Gastrocnemius medialis (tissue), 4 donors: ENCODE data around the gene BRAT1.

Source experiments
- CTCF ChIP-seq, 5 experiments: fragments of 450-650 bp in 3 of 5; fragments of 200-600 bp in 2 of 5; sonication (generic) in 2 of 5; IDR thresholded peaks in 4 of 5; conservative IDR thresholded peaks in 1 of 5; 1 replicate in 4 of 5; 2 replicates in 1 of 5; pipeline ENCODE4 v1.5.1; 2016 to 2019; ENCODE audit warnings: antibody characterized with exemption in 5 of 5, mild to moderate bottlenecking in 3 of 5, moderate library complexity in 3 of 5
- POLR2A ChIP-seq, 2 donors: fragments of 450-650 bp; IDR thresholded peaks; one replicate each; pipeline ENCODE4 v1.6.1; 2017; ENCODE audit warnings: antibody characterized with exemption in 2 of 2, mild to moderate bottlenecking in 2 of 2, moderate library complexity in 2 of 2

- TF ChIP-seq CTCF (IDR thresholded peaks at IDR 0.05 in 4 of 5, conservative IDR thresholded peaks at IDR 0.05 in 1 of 5) (no peak), POLR2A (IDR thresholded peaks at IDR 0.05) (no peak)
These were observed 58.3 kb downstream of the BRAT1 start for GRCh38 chr7:2497065-2497464.
